NCI-H2081 treated with DMSO at 0.1 percent for 48 hours (cell line): ENCODE measurements around the gene MYOD1.

Experiments
- DNase-seq: peaks from one replicate; lab custom pipeline; 2025; lab: John Stamatoyannopoulos, UW

Gene MYOD1

GRCh38 chr11:17771415-17771814 lies 52.0 kb downstream of the MYOD1 start:
- DNase-seq = no peak
